Endothelial cell (in vitro differentiated cells): Measurements from ENCODE around the gene PRPF31. TPM values are rescaled to one million over a fixed set of nuclear protein-coding genes. Genes with fewer than 3 reads are reported as not detected.

Experiments used
- DNase-seq: peaks from one replicate; pipeline ENCODE4 v3.0.0; 2021; ENCODE audit warnings: low spot score
- H3K27ac Mint-ChIP-seq: one replicate; pipeline ENCODE4 v1.8.0; 2021; ENCODE audit warnings: mixed read lengths, inconsistent platforms; ENCODE audit not compliant: unreplicated experiment
- H3K27me3 Mint-ChIP-seq: one replicate; pipeline ENCODE4 v1.8.0; 2021; ENCODE audit warnings: mild to moderate bottlenecking, moderate library complexity, mixed read lengths, inconsistent platforms; ENCODE audit not compliant: unreplicated experiment
- H3K36me3 Mint-ChIP-seq: one replicate; pipeline ENCODE4 v1.8.0; 2021; ENCODE audit warnings: mild to moderate bottlenecking, low read depth, mixed read lengths, inconsistent platforms; ENCODE audit not compliant: unreplicated experiment
- H3K4me1 Mint-ChIP-seq: one replicate; pipeline ENCODE4 v1.8.0; 2021; ENCODE audit warnings: mild to moderate bottlenecking, mixed read lengths, inconsistent platforms; ENCODE audit not compliant: unreplicated experiment
- H3K4me3 Mint-ChIP-seq: one replicate; pipeline ENCODE4 v1.8.0; 2021; ENCODE audit warnings: mild to moderate bottlenecking, mixed read lengths, inconsistent platforms; ENCODE audit not compliant: unreplicated experiment
- H3K9me3 Mint-ChIP-seq: one replicate; pipeline ENCODE4 v1.8.0; 2021; ENCODE audit warnings: mixed read lengths, inconsistent platforms; ENCODE audit not compliant: unreplicated experiment
- total RNA-seq: library from RNA; stranded (reverse); fragmentation: NEBNext Ultra II Directional; extraction: Animal tissue kit (Norgen Biotek cat#: 25700); gene quantifications from one replicate; pipeline ENCODE4 v1.2.1, GENCODE V29; 2021; ENCODE audit not compliant: unreplicated experiment
- TF ChIP-seq, protein P1 (sequence below): fragments of 200-600 bp; sonication (generic); IDR thresholded peaks from one replicate; pipeline ENCODE4 v1.5.0; 2021; ENCODE audit warnings: antibody characterized with exemption; ENCODE audit not compliant: unreplicated experiment

Gene PRPF31
- total RNA-seq, 1 donor from 2014 or later = 71.7 TPM

DNA sequence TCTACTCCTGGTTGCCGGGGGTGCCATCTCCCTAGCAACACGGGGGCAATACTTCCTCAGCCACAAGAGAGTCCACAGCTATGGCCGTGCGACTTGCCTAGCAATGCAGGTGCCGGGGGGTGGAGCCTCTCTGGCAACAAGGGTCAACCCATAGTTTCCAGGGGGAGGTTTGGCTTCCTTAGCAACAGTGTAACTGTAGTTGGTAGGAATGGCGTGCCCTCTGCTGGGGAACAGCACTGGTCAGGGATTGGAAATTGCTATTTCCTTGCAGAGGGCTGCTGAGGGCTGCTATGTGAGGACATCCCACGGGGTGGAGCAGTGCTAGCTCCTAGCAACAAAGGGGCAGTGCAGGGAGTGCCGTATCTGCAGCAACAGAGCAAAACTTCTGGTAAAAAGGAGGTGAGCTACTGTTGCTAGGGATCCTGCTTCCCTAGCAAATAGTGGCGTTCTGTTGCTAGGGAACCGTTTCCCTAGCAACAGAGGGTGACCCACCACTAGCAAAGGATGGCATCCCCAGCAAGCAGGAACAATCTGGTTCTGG, 64.4 kb downstream of the PRPF31 start:
- H3K27ac Mint-ChIP-seq = peak overlapping the region; percentile 94
- peak; percentile 75 for DNase-seq
- no peaks in the 10 kb centered on the region for H3K9me3 Mint-ChIP-seq
- H3K27me3 Mint-ChIP-seq = peaks cover 20% of the 10 kb centered on the region
- H3K4me1 Mint-ChIP-seq = peaks cover 11% of the 10 kb centered on the region
- peak overlapping the region; percentile 76 for H3K4me3 Mint-ChIP-seq
- peaks cover 25% of the 10 kb centered on the region for H3K36me3 Mint-ChIP-seq
- TF ChIP-seq, protein P1, sequence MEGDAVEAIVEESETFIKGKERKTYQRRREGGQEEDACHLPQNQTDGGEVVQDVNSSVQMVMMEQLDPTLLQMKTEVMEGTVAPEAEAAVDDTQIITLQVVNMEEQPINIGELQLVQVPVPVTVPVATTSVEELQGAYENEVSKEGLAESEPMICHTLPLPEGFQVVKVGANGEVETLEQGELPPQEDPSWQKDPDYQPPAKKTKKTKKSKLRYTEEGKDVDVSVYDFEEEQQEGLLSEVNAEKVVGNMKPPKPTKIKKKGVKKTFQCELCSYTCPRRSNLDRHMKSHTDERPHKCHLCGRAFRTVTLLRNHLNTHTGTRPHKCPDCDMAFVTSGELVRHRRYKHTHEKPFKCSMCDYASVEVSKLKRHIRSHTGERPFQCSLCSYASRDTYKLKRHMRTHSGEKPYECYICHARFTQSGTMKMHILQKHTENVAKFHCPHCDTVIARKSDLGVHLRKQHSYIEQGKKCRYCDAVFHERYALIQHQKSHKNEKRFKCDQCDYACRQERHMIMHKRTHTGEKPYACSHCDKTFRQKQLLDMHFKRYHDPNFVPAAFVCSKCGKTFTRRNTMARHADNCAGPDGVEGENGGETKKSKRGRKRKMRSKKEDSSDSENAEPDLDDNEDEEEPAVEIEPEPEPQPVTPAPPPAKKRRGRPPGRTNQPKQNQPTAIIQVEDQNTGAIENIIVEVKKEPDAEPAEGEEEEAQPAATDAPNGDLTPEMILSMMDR = peak; percentile 20

DNA sequence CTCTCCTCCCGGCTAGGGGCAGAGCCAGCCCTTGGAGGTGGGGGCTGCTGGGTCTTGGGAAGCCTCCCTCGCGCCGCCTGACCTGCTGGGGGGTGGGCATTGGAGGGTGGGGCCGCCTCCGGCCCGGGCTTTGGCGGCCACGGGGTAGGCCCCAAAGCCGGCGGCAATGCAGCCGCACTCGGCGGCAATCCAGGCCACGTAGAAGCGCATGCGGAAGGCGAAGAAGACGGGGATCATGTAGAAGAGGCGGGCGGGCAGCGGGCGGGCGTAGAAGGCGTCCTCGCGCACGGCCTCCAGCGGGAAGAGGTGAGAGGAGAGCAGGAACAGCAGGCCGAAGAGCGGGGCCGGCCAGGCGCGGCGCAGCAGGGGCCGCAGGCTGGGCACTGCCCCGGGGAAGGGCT, 65.1 kb downstream of the PRPF31 start:
- H3K36me3 Mint-ChIP-seq = peaks cover 30% of the 10 kb centered on the region
- H3K4me1 Mint-ChIP-seq = peaks cover 14% of the 10 kb centered on the region
- no peak overlapping the region for H3K27ac Mint-ChIP-seq

More for the DNA sequence above, 65.1 kb downstream of the PRPF31 start:
- no peaks in the 10 kb centered on the region for H3K9me3 Mint-ChIP-seq
- no peak overlapping the region for H3K4me3 Mint-ChIP-seq
- TF ChIP-seq, protein P1 = no peak
- H3K27me3 Mint-ChIP-seq = peaks cover 20% of the 10 kb centered on the region
- DNase-seq = no peak

Other genes starting within 250 kb of the PRPF31 start
- 123 TPM for gene MYADM, start 247.9 kb upstream of the PRPF31 start, total RNA-seq
- 0.92 TPM for gene PRKCG, start 233.6 kb upstream of the PRPF31 start, total RNA-seq
- 0.51 TPM for gene CACNG7, start 206.5 kb upstream of the PRPF31 start, total RNA-seq
- gene CACNG8, start 152.8 kb upstream of the PRPF31 start, total RNA-seq = 12.9 TPM
- 0.21 TPM for gene CACNG6, start 124.1 kb upstream of the PRPF31 start, total RNA-seq
- 2.2 TPM for gene VSTM1, start 51.9 kb upstream of the PRPF31 start, total RNA-seq
- gene TARM1, start 34.4 kb upstream of the PRPF31 start, total RNA-seq = not detected
- 0.21 TPM for gene OSCAR, start 15.0 kb upstream of the PRPF31 start, total RNA-seq
- gene NDUFA3, start 12.9 kb upstream of the PRPF31 start, total RNA-seq = 126 TPM
- gene TFPT, start 97 bp upstream of the PRPF31 start, total RNA-seq = 24.8 TPM
- gene CNOT3, start 22.0 kb downstream of the PRPF31 start, total RNA-seq = 62.2 TPM
- gene LENG1, start 44.0 kb downstream of the PRPF31 start, total RNA-seq = 3.4 TPM
- gene TMC4, start 57.4 kb downstream of the PRPF31 start, total RNA-seq = 2.6 TPM
- 203 TPM for gene MBOAT7, start 73.8 kb downstream of the PRPF31 start, total RNA-seq
- gene TSEN34, start 75.6 kb downstream of the PRPF31 start, total RNA-seq = 27.8 TPM
- 1,195 TPM for gene RPS9, start 85.1 kb downstream of the PRPF31 start, total RNA-seq
- not detected for gene LILRB3, start 107.3 kb downstream of the PRPF31 start, total RNA-seq
- gene LILRA6, start 127.0 kb downstream of the PRPF31 start, total RNA-seq = not detected
- not detected for gene LILRB5, start 141.5 kb downstream of the PRPF31 start, total RNA-seq
- gene LILRB2, start 165.4 kb downstream of the PRPF31 start, total RNA-seq = not detected
- not detected for gene LILRA5, start 197.4 kb downstream of the PRPF31 start, total RNA-seq
- not detected for gene LILRA4, start 223.4 kb downstream of the PRPF31 start, total RNA-seq
- gene LAIR1, start 249.2 kb downstream of the PRPF31 start, total RNA-seq = 2.1 TPM